SK-N-SH treated with all-trans-retinoic acid at 6 μM for 48 hours (cell line): Measurements from ENCODE around the gene KCNT1.

Experiments
- ARNTL ChIP-seq: fragments of 450-650 bp; formaldehyde crosslinking; IDR thresholded peaks from 2 replicates; pipeline ENCODE4 v1.5.0; 2020; ENCODE audit warnings: low read depth, mild to moderate bottlenecking, moderate library complexity, borderline replicate concordance
- CREB5 ChIP-seq: fragments of 250-450 bp; sonication (Bioruptor Pico); IDR thresholded peaks from 2 replicates; pipeline ENCODE4 v1.5.1; 2020; ENCODE audit warnings: low read depth, mild to moderate bottlenecking, moderate library complexity
- CSRNP3 ChIP-seq: fragments of 250-450 bp; sonication (Bioruptor Pico); IDR thresholded peaks from 2 replicates; pipeline ENCODE4 v1.5.1; 2021; ENCODE audit warnings: mild to moderate bottlenecking, moderate library complexity
- PATZ1 ChIP-seq: fragments of 250-450 bp; sonication (Bioruptor Pico); IDR thresholded peaks from 2 replicates; pipeline ENCODE4 v1.8.0; 2020; ENCODE audit warnings: mild to moderate bottlenecking, moderate library complexity, borderline replicate concordance
- POU6F1 ChIP-seq: fragments of 250-450 bp; sonication (Bioruptor Pico); IDR thresholded peaks from 2 replicates; pipeline ENCODE4 v1.8.0; 2021; ENCODE audit warnings: low read depth, mild to moderate bottlenecking, moderate library complexity, borderline replicate concordance
- PPARA ChIP-seq: fragments of 250-450 bp; sonication (Bioruptor Pico); IDR thresholded peaks from 2 replicates; pipeline ENCODE4 v1.5.0; 2020; ENCODE audit warnings: mild to moderate bottlenecking, borderline replicate concordance
- RARB ChIP-seq: fragments of 250-450 bp; sonication (Bioruptor Pico); IDR thresholded peaks from 2 replicates; pipeline ENCODE4 v1.8.0; 2021; ENCODE audit warnings: mild to moderate bottlenecking, moderate library complexity
- TOX ChIP-seq: fragments of 250-450 bp; sonication (Bioruptor Pico); IDR thresholded peaks from 2 replicates; pipeline ENCODE4 v1.8.0; 2021; ENCODE audit warnings: mild to moderate bottlenecking, moderate library complexity, borderline replicate concordance
- ZC3H10 ChIP-seq: fragments of 250-450 bp; sonication (Bioruptor Pico); IDR thresholded peaks from 2 replicates; pipeline ENCODE4 v1.5.1; 2021; ENCODE audit warnings: mild to moderate bottlenecking, moderate library complexity
- ZFP3 ChIP-seq: fragments of 250-450 bp; sonication (Bioruptor Pico); IDR thresholded peaks from 2 replicates; pipeline ENCODE4 v1.5.0; 2020; ENCODE audit warnings: mild to moderate bottlenecking, moderate library complexity
- ZFP30 ChIP-seq: fragments of 450-650 bp; formaldehyde crosslinking; IDR thresholded peaks from 2 replicates; pipeline ENCODE4 v1.5.0; 2022; ENCODE audit warnings: mild to moderate bottlenecking, moderate library complexity
- ZNF70 ChIP-seq: fragments of 450-650 bp; formaldehyde crosslinking; IDR thresholded peaks from 2 replicates; pipeline ENCODE4 v1.5.0; 2020; ENCODE audit warnings: mild to moderate bottlenecking, moderate library complexity
- ZNF8 ChIP-seq: fragments of 450-650 bp; formaldehyde crosslinking; IDR thresholded peaks from 2 replicates; pipeline ENCODE4 v1.5.0; 2020; ENCODE audit warnings: mild to moderate bottlenecking, moderate library complexity

GRCh38 chr9:135802876-135803419, 101.0 kb downstream of the KCNT1 start:
- TF ChIP-seq CSRNP3 (CRISPR knock-in tag), result no peak
- TF ChIP-seq ZFP30 (CRISPR knock-in tag), result no peak
- no peak for TF ChIP-seq ZFP3 (CRISPR knock-in tag)
- TF ChIP-seq RARB (CRISPR knock-in tag), result no peak
- TF ChIP-seq POU6F1 (CRISPR knock-in tag), result no peak
- TF ChIP-seq CREB5 (CRISPR knock-in tag), result no peak
- no peak for TF ChIP-seq ARNTL (CRISPR knock-in tag)
- TF ChIP-seq TOX (CRISPR knock-in tag), result no peak
- no peak for TF ChIP-seq PPARA (CRISPR knock-in tag)
- no peak for TF ChIP-seq PATZ1 (CRISPR knock-in tag)
- TF ChIP-seq ZNF70, result no peak
- TF ChIP-seq ZC3H10 (CRISPR knock-in tag), result no peak
- TF ChIP-seq ZNF8 (CRISPR knock-in tag), result no peak
